ENCODE measurements around the gene ST6GALNAC3. TPM values are rescaled to one million over a fixed set of nuclear protein-coding genes. Genes with fewer than 3 reads are reported as not detected.

ST6GALNAC3 gene
- total RNA-seq, 1 experiment from 2014 or later = 0.03 TPM

DNA sequence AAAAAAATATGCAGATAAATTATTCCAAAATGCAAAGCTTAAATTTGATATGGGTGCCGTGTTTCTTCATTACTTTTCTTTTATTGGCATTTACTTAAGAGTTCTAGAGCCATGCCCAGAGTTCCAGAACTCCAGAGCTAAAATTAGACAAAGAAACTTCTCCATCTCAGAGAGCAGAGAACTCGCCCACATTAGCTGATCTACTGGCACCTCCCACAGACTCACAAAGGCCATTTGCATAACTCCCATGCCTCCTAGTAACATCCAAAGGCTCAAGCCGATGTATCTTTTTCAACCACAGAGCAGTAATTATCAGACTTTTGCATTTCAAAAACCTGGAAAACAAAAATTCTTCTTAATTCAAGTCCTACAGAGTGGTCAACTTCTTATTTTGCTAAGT is 468.9 kb downstream of the ST6GALNAC3 start:
- DNase-seq (ENCODE audit: low read depth, low spot score) (no peak), ATAC-seq (no peak)
- Histone ChIP-seq H3K9me3 (ENCODE audit: control insufficient read depth, insufficient read depth, low read depth, low read length) (no peaks in the 10 kb centered on the region), H3K36me3 (ENCODE audit: control insufficient read depth, insufficient read depth, low read length) (no peaks in the 10 kb centered on the region), H3K27me3 (ENCODE audit: control insufficient read depth, insufficient read depth, low read length) (no peaks in the 10 kb centered on the region), H3K4me3 (ENCODE audit: low read depth in 2 of 2, low read length in 2 of 2) (no peak overlapping the region), H3K27ac (ENCODE audit: low read length) (no peak overlapping the region), H3K4me1 (ENCODE audit: control insufficient read depth, insufficient read depth, low read length) (no peaks in the 10 kb centered on the region)
- in situ Hi-C loops (cut with HindIII; ENCODE audit: low pct_unique_long_range_greater_than_20kb, low sequenced_read_pairs) (no loop called here), intact Hi-C loops (cut with micrococcal nuclease; ENCODE audit: unreplicated experiment) (no loop called here)
- CTCF ChIA-PET = no interaction called here
- TF ChIP-seq, protein P1, sequence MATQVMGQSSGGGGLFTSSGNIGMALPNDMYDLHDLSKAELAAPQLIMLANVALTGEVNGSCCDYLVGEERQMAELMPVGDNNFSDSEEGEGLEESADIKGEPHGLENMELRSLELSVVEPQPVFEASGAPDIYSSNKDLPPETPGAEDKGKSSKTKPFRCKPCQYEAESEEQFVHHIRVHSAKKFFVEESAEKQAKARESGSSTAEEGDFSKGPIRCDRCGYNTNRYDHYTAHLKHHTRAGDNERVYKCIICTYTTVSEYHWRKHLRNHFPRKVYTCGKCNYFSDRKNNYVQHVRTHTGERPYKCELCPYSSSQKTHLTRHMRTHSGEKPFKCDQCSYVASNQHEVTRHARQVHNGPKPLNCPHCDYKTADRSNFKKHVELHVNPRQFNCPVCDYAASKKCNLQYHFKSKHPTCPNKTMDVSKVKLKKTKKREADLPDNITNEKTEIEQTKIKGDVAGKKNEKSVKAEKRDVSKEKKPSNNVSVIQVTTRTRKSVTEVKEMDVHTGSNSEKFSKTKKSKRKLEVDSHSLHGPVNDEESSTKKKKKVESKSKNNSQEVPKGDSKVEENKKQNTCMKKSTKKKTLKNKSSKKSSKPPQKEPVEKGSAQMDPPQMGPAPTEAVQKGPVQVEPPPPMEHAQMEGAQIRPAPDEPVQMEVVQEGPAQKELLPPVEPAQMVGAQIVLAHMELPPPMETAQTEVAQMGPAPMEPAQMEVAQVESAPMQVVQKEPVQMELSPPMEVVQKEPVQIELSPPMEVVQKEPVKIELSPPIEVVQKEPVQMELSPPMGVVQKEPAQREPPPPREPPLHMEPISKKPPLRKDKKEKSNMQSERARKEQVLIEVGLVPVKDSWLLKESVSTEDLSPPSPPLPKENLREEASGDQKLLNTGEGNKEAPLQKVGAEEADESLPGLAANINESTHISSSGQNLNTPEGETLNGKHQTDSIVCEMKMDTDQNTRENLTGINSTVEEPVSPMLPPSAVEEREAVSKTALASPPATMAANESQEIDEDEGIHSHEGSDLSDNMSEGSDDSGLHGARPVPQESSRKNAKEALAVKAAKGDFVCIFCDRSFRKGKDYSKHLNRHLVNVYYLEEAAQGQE (IDR thresholded peaks at IDR 0.05; ENCODE audit: insufficient read depth in 1 of 2, low read depth in 2 of 2, low read length in 1 of 2) = no peak
- TF ChIP-seq POLR2AphosphoS5 (IDR thresholded peaks at IDR 0.05; ENCODE audit: low read depth, low read length) = no peak
- TF ChIP-seq CTCF (IDR thresholded peaks at IDR 0.05) = no peak
- no peak for TF ChIP-seq TCF7L2 (IDR thresholded peaks at IDR 0.05; ENCODE audit: low read depth, low read length)
- no peak for TF ChIP-seq SIN3A (IDR thresholded peaks at IDR 0.05; ENCODE audit: borderline replicate concordance, insufficient read depth, low read depth, low read length)
- POLR2A ChIA-PET = no interaction called here
- no TSS peak for BruUV-seq (replicated peaks)

DNA sequence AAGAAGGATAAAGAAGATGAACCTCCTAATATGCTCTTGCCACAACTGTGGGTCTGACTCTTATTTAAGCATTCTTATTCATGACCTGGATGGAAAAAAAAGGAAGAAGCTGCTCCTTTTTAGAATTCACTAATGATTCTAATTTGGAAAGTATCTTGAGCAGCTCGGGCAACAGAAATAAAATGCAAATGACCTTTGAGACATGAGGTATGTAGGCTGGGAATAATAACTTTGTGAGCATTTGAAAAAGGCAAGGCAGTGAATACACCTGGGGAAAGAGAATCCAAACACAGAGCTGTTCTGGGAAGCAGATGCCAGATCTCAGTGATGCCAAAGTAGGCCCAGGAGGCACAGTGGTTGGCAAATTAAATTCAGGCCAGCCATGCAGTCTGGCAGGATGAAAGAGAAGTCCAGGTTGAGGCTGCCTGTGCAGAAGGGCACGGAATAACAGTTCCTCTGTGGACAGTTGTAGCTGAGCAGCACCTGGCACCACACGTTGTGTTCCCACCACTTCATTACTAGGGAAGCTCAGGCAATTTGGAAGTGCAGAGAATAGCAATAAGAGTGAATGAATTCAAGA is 471.9 kb downstream of the ST6GALNAC3 start:
- ChIA-PET CTCF (no interaction called here), POLR2A (no interaction called here)
- no peak for DNase-seq (ENCODE audit: low read depth, low spot score)
- no peaks in the 10 kb centered on the region for H3K27me3 ChIP-seq (ENCODE audit: control insufficient read depth, insufficient read depth, low read length)
- in situ Hi-C loops (cut with HindIII; ENCODE audit: low pct_unique_long_range_greater_than_20kb, low sequenced_read_pairs) = no loop called here
- no peak overlapping the region for H3K27ac ChIP-seq (ENCODE audit: low read length)
- intact Hi-C loops (cut with micrococcal nuclease; ENCODE audit: unreplicated experiment) = no loop called here
- BruUV-seq (replicated peaks) = no TSS peak
- ATAC-seq = no peak
- H3K9me3 ChIP-seq (ENCODE audit: control insufficient read depth, insufficient read depth, low read depth, low read length) = no peaks in the 10 kb centered on the region
- no peak for TF ChIP-seq CTCF (IDR thresholded peaks at IDR 0.05)
- TF ChIP-seq, protein P1 (IDR thresholded peaks at IDR 0.05; ENCODE audit: insufficient read depth in 1 of 2, low read depth in 2 of 2, low read length in 1 of 2) = no peak
- no peak for TF ChIP-seq POLR2AphosphoS5 (IDR thresholded peaks at IDR 0.05; ENCODE audit: low read depth, low read length)
- TF ChIP-seq TCF7L2 (IDR thresholded peaks at IDR 0.05; ENCODE audit: low read depth, low read length) = no peak
- no peak for TF ChIP-seq SIN3A (IDR thresholded peaks at IDR 0.05; ENCODE audit: borderline replicate concordance, insufficient read depth, low read depth, low read length)
- no peak overlapping the region for H3K4me3 ChIP-seq (ENCODE audit: low read depth in 2 of 2, low read length in 2 of 2)
- no peaks in the 10 kb centered on the region for H3K36me3 ChIP-seq (ENCODE audit: control insufficient read depth, insufficient read depth, low read length)
- no peaks in the 10 kb centered on the region for H3K4me1 ChIP-seq (ENCODE audit: control insufficient read depth, insufficient read depth, low read length)
